MM.1S (cell line): ENCODE results near the gene SH3TC1.

ENCODE experiments used
- EZH2 ChIP-seq: fragments of 300-600 bp; sonication (generic); optimal IDR thresholded peaks from 2 replicates; pipeline ENCODE3; 2017; ENCODE audit warnings: low read depth, mild to moderate bottlenecking, antibody characterized with exemption, low read length, mixed read lengths
- TF ChIP-seq, protein P1 (sequence below): fragments of 300-600 bp; sonication (generic); IDR thresholded peaks from 2 replicates; pipeline ENCODE4 v1.5.1; 2016; ENCODE audit warnings: antibody characterized with exemption, low read length, mixed read lengths

DNA sequence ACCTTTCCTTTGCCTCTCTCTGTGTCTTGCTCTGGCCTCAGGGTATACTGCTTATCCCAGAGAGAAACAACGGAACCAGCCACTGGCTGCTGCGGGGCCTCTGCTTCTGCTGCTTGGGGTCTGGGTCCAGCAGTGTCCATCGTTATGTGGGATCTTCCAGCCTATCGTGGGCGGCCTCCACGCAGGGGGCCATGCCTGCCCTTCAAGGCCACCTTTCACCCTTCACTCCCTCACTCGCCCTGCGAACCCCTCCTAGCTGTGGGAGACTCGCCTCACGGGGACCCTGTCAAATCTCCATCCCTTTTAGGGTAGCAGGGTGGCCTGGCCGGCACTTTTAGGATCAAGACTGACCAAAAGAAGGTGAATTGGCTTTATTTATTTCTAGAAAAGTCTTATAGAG is 21.1 kb upstream of the SH3TC1 start:
- TF ChIP-seq, protein P1, sequence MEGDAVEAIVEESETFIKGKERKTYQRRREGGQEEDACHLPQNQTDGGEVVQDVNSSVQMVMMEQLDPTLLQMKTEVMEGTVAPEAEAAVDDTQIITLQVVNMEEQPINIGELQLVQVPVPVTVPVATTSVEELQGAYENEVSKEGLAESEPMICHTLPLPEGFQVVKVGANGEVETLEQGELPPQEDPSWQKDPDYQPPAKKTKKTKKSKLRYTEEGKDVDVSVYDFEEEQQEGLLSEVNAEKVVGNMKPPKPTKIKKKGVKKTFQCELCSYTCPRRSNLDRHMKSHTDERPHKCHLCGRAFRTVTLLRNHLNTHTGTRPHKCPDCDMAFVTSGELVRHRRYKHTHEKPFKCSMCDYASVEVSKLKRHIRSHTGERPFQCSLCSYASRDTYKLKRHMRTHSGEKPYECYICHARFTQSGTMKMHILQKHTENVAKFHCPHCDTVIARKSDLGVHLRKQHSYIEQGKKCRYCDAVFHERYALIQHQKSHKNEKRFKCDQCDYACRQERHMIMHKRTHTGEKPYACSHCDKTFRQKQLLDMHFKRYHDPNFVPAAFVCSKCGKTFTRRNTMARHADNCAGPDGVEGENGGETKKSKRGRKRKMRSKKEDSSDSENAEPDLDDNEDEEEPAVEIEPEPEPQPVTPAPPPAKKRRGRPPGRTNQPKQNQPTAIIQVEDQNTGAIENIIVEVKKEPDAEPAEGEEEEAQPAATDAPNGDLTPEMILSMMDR, result no peak
- TF ChIP-seq EZH2, result no peak
